Lower lobe of right lung (tissue), 2 donors: ENCODE results near the gene NSDHL. TPM values are rescaled to one million over a fixed set of nuclear protein-coding genes. Genes with fewer than 3 reads are reported as not detected.

Source experiments
- ATAC-seq, 2 donors: fragments of 200-7000 bp; cut with Tn5 transposase; one replicate each; pipeline ENCODE4 v1.9.1; 2020 to 2022; ENCODE audit warnings: mild to moderate bottlenecking in 2 of 2, moderate library complexity in 2 of 2
- DNase-seq: peaks from one replicate; pipeline ENCODE4 v3.0.0-alpha.2; 2020
- H3K27ac ChIP-seq: fragments of 200-600 bp; one replicate; pipeline ENCODE4 v1.8.0; 2022
- H3K27me3 ChIP-seq: fragments of 200-600 bp; one replicate; pipeline ENCODE4 v1.8.0; 2022; ENCODE audit warnings: low read depth
- H3K36me3 ChIP-seq: fragments of 200-600 bp; one replicate; pipeline ENCODE4 v1.8.0; 2022; ENCODE audit warnings: mild to moderate bottlenecking
- H3K4me1 ChIP-seq: fragments of 200-600 bp; one replicate; pipeline ENCODE4 v1.8.0; 2022
- H3K4me3 ChIP-seq: fragments of 200-600 bp; one replicate; pipeline ENCODE4 v1.8.0; 2022; ENCODE audit warnings: mild to moderate bottlenecking
- H3K9me3 ChIP-seq: fragments of 200-600 bp; one replicate; pipeline ENCODE4 v1.8.0; 2022
- CTCF ChIP-seq: fragments of 200-600 bp; IDR thresholded peaks from one replicate; pipeline ENCODE4 v1.8.0; 2022; ENCODE audit warnings: antibody characterized with exemption, mild to moderate bottlenecking
- intact Hi-C: fragments of 100-400 bp; cut with DNase I; formaldehyde crosslinking; loops from one replicate; pipeline ENCODE4 v1.11.0; 2022
- total RNA-seq: library from RNA; stranded (reverse); fragmentation: NEBNext Ultra II Directional; extraction: Animal tissue kit (Norgen Biotek cat#: 25700); gene quantifications from one replicate; pipeline ENCODE4 v1.2.1, GENCODE V29; 2021
- donor health status: DM: no; HTN: yes; CAD: no; lungs with severe emphysema.

The NSDHL gene
- total RNA-seq, 1 donor from 2014 or later = 18.1 TPM

GRCh38 chrX:152912106-152912505 is 81.2 kb downstream of the NSDHL start:
- TF ChIP-seq CTCF = no peak
- ATAC-seq (no peak), DNase-seq (no peak)
- H3K4me1 ChIP-seq = no peaks in the 10 kb centered on the region
- no peak overlapping the region for H3K27ac ChIP-seq
- intact Hi-C loops = no loop called here
- H3K27me3 ChIP-seq = no peaks in the 10 kb centered on the region
- no peak overlapping the region for H3K4me3 ChIP-seq
- no peaks in the 10 kb centered on the region for H3K36me3 ChIP-seq
- H3K9me3 ChIP-seq = no peaks in the 10 kb centered on the region

DNA sequence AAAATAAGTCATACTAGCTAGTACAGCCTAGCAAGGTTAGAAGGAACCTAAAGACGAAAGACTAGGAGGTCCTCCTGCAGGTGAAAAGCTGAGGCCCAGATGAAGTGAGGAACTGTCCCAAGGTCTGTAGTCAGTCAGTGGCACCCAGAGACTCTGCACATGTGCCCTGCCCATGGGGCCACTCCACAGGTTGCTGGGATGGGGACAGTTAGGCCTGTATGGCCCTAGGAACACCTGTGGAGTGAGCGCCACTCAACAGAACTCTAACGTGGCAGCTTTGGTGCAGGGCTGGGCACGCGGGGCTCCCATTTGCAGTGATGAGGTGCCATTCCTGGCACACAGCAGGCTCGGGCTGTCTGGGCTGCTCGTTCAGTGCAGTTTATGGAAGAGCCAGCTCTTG is 81.8 kb downstream of the NSDHL start:
- no peak for TF ChIP-seq CTCF
- Histone ChIP-seq H3K27me3 (no peaks in the 10 kb centered on the region), H3K36me3 (no peaks in the 10 kb centered on the region), H3K4me3 (no peak overlapping the region), H3K27ac (no peak overlapping the region), H3K9me3 (no peaks in the 10 kb centered on the region), H3K4me1 (no peaks in the 10 kb centered on the region)
- no peak for ATAC-seq
- intact Hi-C loops = no loop called here
- DNase-seq = no peak

DNA sequence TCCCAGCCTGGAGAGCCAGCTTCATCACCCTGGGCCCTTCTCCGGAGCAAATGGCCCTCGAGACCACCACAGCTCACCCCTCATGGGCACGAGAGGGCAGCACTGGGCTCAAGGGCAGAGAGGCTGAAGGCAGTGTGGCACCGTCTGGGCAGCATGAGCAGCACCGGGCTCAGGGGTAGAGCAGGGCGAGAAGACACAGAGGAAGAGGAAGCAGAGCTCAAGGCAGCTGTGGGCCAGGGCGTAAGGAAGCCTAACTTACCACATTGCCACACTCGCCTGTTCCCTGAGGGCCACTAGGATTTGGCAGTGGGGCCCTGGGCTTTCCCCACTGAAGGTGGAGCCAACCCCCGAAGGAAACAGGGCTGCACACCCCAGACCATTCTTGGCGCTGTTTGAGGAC is 82.5 kb downstream of the NSDHL start:
- Histone ChIP-seq H3K4me3 (no peak overlapping the region), H3K4me1 (no peaks in the 10 kb centered on the region), H3K9me3 (no peaks in the 10 kb centered on the region), H3K27ac (no peak overlapping the region), H3K27me3 (no peaks in the 10 kb centered on the region), H3K36me3 (no peaks in the 10 kb centered on the region)
- ATAC-seq (peak in 1 of 2 donors; percentile 49), DNase-seq (no peak)
- no peak for TF ChIP-seq CTCF
- intact Hi-C loops = no loop called here

DNA sequence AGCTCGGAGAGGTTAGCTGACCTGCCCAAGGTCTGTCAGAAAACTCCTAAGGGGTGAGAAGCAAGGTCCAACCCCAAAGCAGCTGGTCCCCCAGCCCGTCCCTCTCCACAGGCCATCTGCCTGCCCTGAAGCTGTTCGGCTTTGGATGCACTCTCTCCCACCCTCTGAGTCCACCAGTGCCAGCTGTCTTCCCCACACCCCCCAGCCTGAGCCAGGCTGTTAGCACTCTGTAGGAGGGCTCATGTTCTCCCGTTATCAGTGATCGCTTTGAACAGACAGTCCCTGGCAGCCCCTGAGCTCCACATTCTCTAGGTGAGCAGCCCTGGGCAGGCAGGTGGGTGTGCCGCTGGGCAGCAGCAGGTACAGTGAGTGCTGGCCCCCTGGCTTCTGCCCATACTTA is 83.0 kb downstream of the NSDHL start:
- TF ChIP-seq CTCF = no peak
- no peaks in the 10 kb centered on the region for H3K9me3 ChIP-seq
- no peaks in the 10 kb centered on the region for H3K4me1 ChIP-seq
- H3K4me3 ChIP-seq = no peak overlapping the region
- H3K36me3 ChIP-seq = no peaks in the 10 kb centered on the region
- H3K27ac ChIP-seq = no peak overlapping the region
- DNase-seq = no peak
- intact Hi-C loops = no loop called here
- no peaks in the 10 kb centered on the region for H3K27me3 ChIP-seq
- ATAC-seq = no peak

DNA sequence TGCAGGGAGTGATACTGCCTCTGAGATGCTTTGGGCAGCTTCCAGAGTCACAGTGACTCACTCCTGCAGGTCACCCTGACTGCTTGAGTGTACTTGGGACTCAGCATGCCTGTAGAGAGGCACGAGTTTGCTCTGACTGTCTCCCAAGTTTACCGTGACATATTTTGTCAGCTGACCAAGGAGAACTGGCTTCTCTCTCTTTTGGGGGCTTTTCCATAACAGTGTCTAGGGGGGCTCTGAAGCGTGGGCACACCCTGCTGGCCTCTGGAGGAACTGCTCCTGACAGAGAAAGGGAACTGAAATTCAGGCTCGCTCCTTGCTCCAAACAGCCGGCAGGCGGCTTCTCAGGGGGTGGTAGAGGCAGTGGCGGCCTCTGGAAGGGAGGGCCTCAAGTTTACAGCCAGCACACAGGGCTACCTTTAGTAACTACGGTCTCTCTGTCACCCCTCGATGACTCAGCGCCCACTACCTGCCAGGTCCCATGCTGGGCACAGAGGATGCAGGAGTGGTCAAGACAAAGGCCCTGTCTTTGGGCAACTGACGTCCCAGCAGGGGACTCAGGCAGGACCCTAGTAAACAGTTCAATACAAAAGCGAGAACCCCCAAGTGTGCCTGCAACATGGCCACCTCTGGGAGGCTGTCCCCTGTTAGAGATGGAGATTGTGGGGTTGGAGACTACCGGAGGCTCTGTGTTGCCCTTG is 84.8 kb downstream of the NSDHL start:
- peak; percentile 44 to 56 for ATAC-seq
- no peak overlapping the region for H3K27ac ChIP-seq
- no peak for DNase-seq
- H3K4me1 ChIP-seq = no peaks in the 10 kb centered on the region
- peak; percentile 49 for TF ChIP-seq CTCF
- intact Hi-C loops = no loop called here
- H3K4me3 ChIP-seq = no peak overlapping the region
- H3K27me3 ChIP-seq = no peaks in the 10 kb centered on the region
- H3K9me3 ChIP-seq = no peaks in the 10 kb centered on the region
- H3K36me3 ChIP-seq = no peaks in the 10 kb centered on the region
